HG02642 (cell line): ENCODE results near the gene QSOX2.

Experiments
- ATAC-seq: cut with Tn5 transposase; IDR thresholded peaks from one replicate; pipeline ENCODE4 v1.9.1; 2021; ENCODE audit warnings: mild to moderate bottlenecking; ENCODE audit not compliant: unreplicated experiment, poor library complexity

Gene QSOX2

GRCh38 chr9:136283291-136284235, 38.0 kb upstream of the QSOX2 start:
- ATAC-seq: peak; percentile 74

GRCh38 chr9:136282272-136282861, 36.8 kb upstream of the QSOX2 start:
- ATAC-seq: no peak

GRCh38 chr9:136281421-136282271, 36.0 kb upstream of the QSOX2 start:
- ATAC-seq: no peak

- ATAC-seq: no peak
These were observed 35.1 kb upstream of the QSOX2 start for GRCh38 chr9:136280535-136281315.

GRCh38 chr9:136279471-136279870, 33.9 kb upstream of the QSOX2 start:
- ATAC-seq: no peak

- ATAC-seq: no peak
These were observed 33.3 kb upstream of the QSOX2 start for GRCh38 chr9:136278894-136279293.

- ATAC-seq: no peak
These were observed 32.6 kb upstream of the QSOX2 start for GRCh38 chr9:136278221-136278620.

GRCh38 chr9:136277746-136278145, 32.1 kb upstream of the QSOX2 start:
- no peak for ATAC-seq

- ATAC-seq: no peak
These were observed 31.1 kb upstream of the QSOX2 start for GRCh38 chr9:136276716-136277115.

- ATAC-seq: no peak
These were observed 30.2 kb upstream of the QSOX2 start for GRCh38 chr9:136275655-136276429.

- no peak for ATAC-seq
These were observed 29.4 kb upstream of the QSOX2 start for GRCh38 chr9:136274786-136275654.

- no peak for ATAC-seq
These were observed 28.5 kb upstream of the QSOX2 start for GRCh38 chr9:136273921-136274785.

- ATAC-seq: no peak
These were observed 27.7 kb upstream of the QSOX2 start for GRCh38 chr9:136273244-136273865.

- ATAC-seq: no peak
These were observed 24.6 kb upstream of the QSOX2 start for GRCh38 chr9:136270173-136270705.

- no peak for ATAC-seq
These were observed 23.1 kb upstream of the QSOX2 start for GRCh38 chr9:136268735-136269134.

- ATAC-seq: no peak
These were observed 22.7 kb upstream of the QSOX2 start for GRCh38 chr9:136268318-136268717.
